ENCODE data around the gene TPCN1. TPM values are rescaled to one million over a fixed set of nuclear protein-coding genes. Genes with fewer than 3 reads are reported as not detected.

The TPCN1 gene
- total RNA-seq, 1 experiment from 2014 or later, result 30.4 TPM

- DNase-seq (ENCODE audit: low read depth), result no peak
Observed at GRCh38 chr12:113224955-113225354, 3.7 kb downstream of the TPCN1 start.

- no peak for DNase-seq (ENCODE audit: low read depth)
Observed at GRCh38 chr12:113226696-113227568, 5.7 kb downstream of the TPCN1 start.

GRCh38 chr12:113227686-113228391 is 6.6 kb downstream of the TPCN1 start:
- no peak for DNase-seq (ENCODE audit: low read depth)

GRCh38 chr12:113228394-113229028 is 7.2 kb downstream of the TPCN1 start:
- no peak for DNase-seq (ENCODE audit: low read depth)

DNA sequence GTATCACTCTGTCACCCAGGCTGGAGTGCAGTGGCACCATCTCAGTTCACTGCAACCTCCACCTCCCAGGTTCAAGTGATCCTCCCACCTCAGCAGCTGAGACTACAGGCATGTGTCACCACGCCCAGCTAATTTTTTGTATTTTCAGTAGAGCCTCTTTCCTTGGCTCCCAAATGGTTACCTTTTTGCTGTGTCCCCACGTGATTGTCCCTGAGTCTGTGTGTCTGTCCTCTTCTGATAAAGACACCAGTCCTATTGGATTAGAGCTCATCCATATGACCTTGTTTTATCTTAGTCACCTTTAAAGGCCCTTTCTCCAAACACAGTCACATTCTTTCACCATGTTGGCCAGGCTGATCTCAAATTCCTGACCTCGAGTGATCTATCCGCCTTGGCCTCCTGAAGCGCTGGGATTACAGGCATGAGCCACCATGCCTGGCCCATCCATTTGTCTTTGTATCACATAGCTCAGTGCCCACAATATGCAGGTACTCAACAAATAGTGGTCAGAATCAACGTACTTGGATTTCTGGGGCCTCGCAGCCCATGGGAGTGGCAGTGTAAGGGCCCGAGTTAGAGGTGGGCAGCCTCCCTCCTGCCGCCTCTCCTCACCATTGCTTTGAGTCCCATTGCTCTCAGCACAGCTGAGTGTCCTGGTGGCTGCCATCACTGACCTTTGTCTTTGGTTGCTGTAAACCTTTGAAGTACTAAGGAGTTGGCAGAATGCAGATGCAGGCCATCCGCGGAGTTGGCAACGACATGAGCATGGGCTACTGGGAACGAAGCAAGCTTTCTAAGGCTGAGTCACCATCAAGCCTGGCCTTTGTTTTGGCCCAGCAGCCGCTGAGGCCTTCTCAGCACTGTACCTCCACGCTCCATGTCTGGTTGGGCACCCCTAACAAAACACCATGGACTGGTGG is 9.3 kb downstream of the TPCN1 start:
- DNase-seq (ENCODE audit: low read depth), result peak; percentile 74

GRCh38 chr12:113231235-113232088 is 10.2 kb downstream of the TPCN1 start:
- DNase-seq (ENCODE audit: low read depth), result peak; percentile 64

DNA sequence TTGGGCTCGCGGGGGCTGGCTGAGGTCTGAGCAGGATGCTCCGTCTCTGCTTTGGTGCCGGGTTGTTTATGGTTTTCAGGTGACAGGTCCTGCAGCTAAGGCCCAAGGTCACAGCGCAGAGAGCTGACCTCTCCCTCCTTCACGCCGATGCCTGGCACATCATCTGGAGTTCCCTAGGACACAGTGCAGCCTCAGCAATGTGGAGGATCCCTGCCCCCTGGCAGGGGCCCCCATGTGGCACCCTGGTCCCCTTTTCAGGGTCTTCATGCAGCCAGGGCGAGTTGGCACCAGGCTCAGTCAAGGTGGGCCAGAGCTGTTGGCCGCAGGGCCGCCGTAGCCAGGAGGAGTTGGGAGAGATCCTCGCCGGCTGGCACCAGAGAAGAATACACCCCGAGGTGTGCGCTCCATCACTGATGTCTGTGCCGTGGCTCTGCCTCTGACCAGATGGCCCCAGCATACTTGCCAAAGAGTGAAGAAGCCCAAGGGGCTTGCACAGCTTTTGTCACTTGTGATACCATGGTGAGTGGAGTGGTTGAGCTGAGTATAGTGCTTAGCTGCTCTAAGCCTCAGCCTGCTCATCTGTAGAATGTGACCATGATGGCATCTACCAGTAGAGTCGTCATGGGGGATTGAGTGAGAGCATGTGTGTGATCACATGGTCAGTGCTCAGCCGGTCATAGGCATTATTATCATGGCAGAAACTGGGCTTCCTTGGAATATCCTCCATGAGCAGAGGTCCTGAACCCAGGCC is 11.0 kb downstream of the TPCN1 start:
- DNase-seq (ENCODE audit: low read depth), result no peak

DNA sequence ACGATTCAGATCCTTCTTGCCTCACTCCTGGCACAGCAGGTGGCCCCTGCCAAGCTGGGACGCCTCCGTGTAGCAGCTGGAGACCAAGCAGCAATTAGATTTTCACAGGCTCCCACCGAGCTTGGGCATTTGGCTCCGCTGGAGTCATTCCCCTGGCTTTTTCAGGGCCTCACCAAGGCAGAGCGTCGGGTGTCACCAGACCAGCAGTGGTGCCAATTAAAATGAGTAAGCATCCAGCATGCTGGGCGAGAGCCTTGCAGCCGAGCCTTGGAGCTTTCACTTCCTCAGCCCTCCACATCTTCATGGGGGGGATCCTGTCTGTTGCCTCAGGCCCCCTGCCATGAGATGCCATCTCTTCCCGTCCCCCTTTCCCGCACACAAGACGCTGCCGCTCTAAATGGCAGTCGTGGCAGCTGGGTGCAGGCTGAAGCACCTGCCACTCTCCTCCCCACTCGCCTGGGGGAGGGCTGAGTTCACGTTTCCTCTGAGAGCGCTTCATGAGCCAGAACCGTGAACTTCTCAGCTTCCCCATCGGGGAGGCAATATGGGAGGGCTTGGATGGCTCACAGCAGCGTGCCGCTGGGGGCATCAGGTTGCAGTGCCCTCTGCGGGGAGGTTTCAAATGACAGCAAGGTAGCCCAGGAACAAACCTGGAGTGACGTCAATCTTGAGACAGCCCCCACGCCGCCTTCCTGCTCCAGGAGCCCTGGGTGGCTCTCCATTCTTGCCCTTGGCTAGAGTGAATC is 11.7 kb downstream of the TPCN1 start:
- DNase-seq (ENCODE audit: low read depth), result no peak

- DNase-seq (ENCODE audit: low read depth), result no peak
Observed at GRCh38 chr12:113233967-113234366, 12.7 kb downstream of the TPCN1 start.

DNA sequence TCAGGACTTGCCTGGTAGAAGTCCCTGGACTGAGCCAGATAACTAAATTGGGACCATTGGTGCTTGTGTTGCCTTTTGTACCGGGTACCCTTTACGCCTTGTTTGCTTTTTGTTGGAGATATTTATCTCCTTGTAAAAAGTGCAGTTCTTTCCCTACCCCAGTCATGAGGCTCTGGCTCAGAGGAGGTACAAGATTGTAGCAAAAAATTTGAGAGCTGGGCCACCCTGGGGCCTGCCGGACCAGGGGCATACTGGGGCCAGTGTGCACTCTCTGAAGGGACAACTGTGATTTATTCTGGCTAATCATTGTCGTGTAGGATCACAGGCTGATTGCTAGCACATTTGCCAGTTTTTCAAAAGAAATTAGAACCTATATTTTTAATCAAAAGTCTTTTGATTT is 13.2 kb downstream of the TPCN1 start:
- no peak for DNase-seq (ENCODE audit: low read depth)

DNA sequence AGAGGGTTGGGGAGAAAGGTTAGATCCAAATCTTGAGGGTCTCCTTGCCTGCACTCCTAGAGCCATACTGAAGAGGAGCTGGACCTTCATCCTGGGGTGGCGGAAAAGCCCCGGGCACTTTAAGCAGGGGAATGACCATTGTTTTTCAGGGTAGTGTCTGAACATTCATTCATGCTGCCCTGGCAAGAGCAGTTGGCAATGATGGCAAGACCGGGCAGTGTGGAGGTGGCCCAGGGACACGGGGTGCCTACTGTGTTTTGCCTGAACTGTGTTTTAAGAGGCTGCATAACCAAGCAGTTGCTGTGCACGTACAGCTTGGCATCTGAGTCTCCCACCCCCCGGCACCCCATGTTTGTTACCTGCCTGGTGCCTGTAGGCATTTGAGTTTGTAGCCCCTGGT is 14.7 kb downstream of the TPCN1 start:
- DNase-seq (ENCODE audit: low read depth), result no peak

DNA sequence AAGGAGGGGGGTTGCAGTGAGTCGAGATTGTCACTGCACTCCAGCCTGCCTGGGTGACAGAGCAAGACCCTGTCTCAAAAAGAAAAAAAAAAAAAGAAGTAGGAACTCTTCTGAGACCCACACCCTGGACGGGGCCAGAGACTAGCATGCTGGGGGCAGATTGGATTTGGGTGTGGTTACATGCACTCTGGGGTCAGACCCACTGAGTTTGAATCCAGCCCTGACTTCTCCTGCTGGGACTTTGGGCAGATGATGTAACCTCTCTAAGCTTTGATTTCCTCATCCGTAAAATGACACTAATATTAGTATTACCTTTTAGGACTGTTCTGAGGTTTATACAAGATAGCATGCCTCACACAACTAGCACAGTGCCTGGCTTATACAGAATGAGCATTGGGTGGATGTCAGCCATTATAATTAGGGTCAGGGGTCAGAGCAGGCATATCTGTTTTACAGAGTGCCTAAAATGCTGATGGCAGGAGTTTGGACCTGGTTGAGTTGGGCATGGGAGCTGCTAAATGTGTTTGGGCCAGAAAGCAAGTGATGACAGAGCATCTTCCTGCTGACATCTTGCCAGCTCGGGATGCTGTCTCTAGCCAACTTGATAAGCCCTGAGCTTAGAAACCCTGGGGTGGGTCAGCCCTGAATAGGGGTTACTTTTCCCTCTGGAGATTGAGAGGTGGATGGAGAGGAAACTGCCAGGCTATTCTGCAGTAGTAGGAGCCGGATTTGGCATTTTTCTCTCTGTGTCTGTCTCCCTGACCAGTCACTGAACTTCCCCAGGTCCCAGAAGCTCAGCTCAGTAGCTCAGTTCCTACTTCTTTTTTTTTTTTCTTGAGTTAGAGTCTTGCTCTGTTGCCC is 15.5 kb downstream of the TPCN1 start:
- DNase-seq (ENCODE audit: low read depth), result no peak

DNA sequence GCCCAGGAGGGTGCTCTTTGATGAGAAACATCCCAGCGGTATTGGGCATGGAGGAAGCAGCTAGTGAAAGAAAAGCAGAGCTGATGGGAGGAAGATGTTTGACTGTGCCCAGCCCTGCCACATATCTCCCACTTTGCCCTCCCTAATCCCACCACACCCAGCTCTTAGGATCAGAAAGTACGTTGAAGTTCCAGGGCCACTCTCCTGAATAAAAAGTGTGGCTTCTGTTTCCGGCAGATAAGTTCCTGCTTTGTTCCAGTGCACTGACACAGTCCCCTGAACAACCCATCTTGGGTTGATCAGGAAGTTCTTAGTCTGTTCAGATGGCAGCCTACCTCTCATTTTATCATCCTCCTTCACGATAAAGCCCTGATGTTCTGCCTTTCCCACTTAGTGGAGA is 16.5 kb downstream of the TPCN1 start:
- DNase-seq (ENCODE audit: low read depth), result no peak

- DNase-seq (ENCODE audit: low read depth), result no peak
Observed at GRCh38 chr12:113238309-113238708, 17.0 kb downstream of the TPCN1 start.

GRCh38 chr12:113239288-113239771 is 18.1 kb downstream of the TPCN1 start:
- no peak for DNase-seq (ENCODE audit: low read depth)

DNA sequence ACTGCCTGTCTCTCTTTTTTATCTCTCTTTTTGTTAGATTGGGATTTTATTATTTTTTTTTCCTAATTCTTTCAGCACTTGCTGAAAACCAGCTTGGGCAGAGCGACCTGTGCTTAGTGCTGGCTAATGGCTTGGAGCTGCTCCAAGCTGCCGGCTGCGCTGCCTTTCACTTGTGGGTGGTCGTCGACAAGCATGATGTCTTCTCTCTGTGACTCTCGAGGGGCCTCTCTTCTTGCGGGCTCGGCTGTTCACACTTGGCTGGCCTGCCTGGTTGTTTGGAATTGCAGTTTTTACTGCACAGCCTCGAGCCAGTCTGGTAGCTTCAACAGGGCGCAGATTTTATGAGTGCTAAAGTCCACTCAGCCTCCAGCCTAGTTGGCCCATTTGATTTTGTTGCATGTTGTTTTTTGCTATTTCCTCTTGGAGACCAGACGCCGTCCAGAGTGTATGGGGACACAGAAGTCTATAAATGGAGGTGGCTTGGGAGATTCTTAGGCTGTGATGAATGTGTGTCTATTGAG is 18.6 kb downstream of the TPCN1 start:
- DNase-seq (ENCODE audit: low read depth), result no peak

GRCh38 chr12:113240395-113240794 is 19.1 kb downstream of the TPCN1 start:
- no peak for DNase-seq (ENCODE audit: low read depth)

Measured in RPMI7951 (cell line).